RWPE2 (cell line): ENCODE results near the gene RHBDL3.
"Not testable (repeated sequence)": the region's sequence is repeated elsewhere in the genome, so short reads cannot be mapped to it uniquely, and the experiment has no call there.

ENCODE experiments used
- ATAC-seq: fragments of 200-7000 bp; cut with Tn5 transposase; 3 replicates; pipeline ENCODE4 v1.9.1; 2021; ENCODE audit warnings: low read depth
- DNase-seq: peaks from one replicate; pipeline ENCODE4 v3.0.0-alpha.2; 2020; ENCODE audit warnings: low spot score
- H3K27ac ChIP-seq: fragments of 450-650 bp; 2 replicates; pipeline ENCODE4 v1.5.1; 2017; ENCODE audit warnings: mild to moderate bottlenecking; ENCODE audit not compliant: poor library complexity, severe bottlenecking
- H3K27me3 ChIP-seq: fragments of 250-450 bp; sonication (Bioruptor Pico); 2 replicates; pipeline ENCODE4 v1.5.1; 2021; ENCODE audit warnings: mild to moderate bottlenecking, moderate library complexity; ENCODE audit not compliant: insufficient read depth, poor library complexity, severe bottlenecking
- H3K36me3 ChIP-seq: fragments of 250-450 bp; sonication (Bioruptor Pico); 2 replicates; pipeline ENCODE4 v1.5.1; 2020; ENCODE audit warnings: low read depth, mild to moderate bottlenecking, moderate library complexity
- H3K4me1 ChIP-seq: fragments of 250-450 bp; sonication (Bioruptor Pico); 2 replicates; pipeline ENCODE4 v1.5.1; 2021; ENCODE audit warnings: mild to moderate bottlenecking, moderate library complexity; ENCODE audit not compliant: insufficient read depth, poor library complexity, severe bottlenecking
- H3K4me3 ChIP-seq: fragments of 250-450 bp; sonication (Bioruptor Pico); 2 replicates; pipeline ENCODE4 v1.5.1; 2021; ENCODE audit warnings: mild to moderate bottlenecking, moderate library complexity; ENCODE audit not compliant: severe bottlenecking
- H3K9me3 ChIP-seq: fragments of 250-450 bp; sonication (Bioruptor Pico); 2 replicates; pipeline ENCODE4 v1.5.1; 2021; ENCODE audit warnings: mild to moderate bottlenecking, moderate library complexity; ENCODE audit not compliant: severe bottlenecking
- CTCF ChIP-seq: fragments of 450-650 bp; IDR thresholded peaks from one replicate; pipeline ENCODE4 v1.5.1; 2017; ENCODE audit warnings: mild to moderate bottlenecking, moderate library complexity; ENCODE audit not compliant: poor library complexity, severe bottlenecking

The RHBDL3 gene

GRCh38 chr17:32350666-32351418 lies 85.2 kb downstream of the RHBDL3 start:
- Histone ChIP-seq H3K27me3 (no peaks in the 10 kb centered on the region), H3K4me3 (peak overlapping the region; percentile 85), H3K27ac (peak overlapping the region; percentile 82), H3K36me3 (peaks cover 48% of the 10 kb centered on the region), H3K9me3 (no peaks in the 10 kb centered on the region), H3K4me1 (peaks cover 32% of the 10 kb centered on the region)
- no peak for DNase-seq
- ATAC-seq, result no peak
- no peak for TF ChIP-seq CTCF

- not testable (repeated sequence) for DNase-seq, H3K27ac ChIP-seq, H3K4me3 ChIP-seq, ATAC-seq, H3K9me3 ChIP-seq, H3K27me3 ChIP-seq
- Histone ChIP-seq H3K36me3 (peaks cover 65% of the 10 kb centered on the region), H3K4me1 (peaks cover 40% of the 10 kb centered on the region)
These were observed 87.1 kb downstream of the RHBDL3 start for GRCh38 chr17:32352734-32353133.

- Histone ChIP-seq H3K4me3 (no peak overlapping the region), H3K27ac (no peak overlapping the region), H3K9me3 (no peaks in the 10 kb centered on the region), H3K27me3 (no peaks in the 10 kb centered on the region), H3K4me1 (peaks cover 37% of the 10 kb centered on the region), H3K36me3 (peaks cover 95% of the 10 kb centered on the region)
- no peak for DNase-seq
- TF ChIP-seq CTCF, result no peak
- ATAC-seq, result peak; percentile 15; the same call in 1 of the 3 replicates
These were observed 90.2 kb downstream of the RHBDL3 start for GRCh38 chr17:32355649-32356377.

GRCh38 chr17:32356378-32356743 lies 90.7 kb downstream of the RHBDL3 start:
- H3K4me3 ChIP-seq, result no peak overlapping the region
- peaks cover 36% of the 10 kb centered on the region for H3K4me1 ChIP-seq
- peaks cover 95% of the 10 kb centered on the region for H3K36me3 ChIP-seq
- H3K27me3 ChIP-seq, result no peaks in the 10 kb centered on the region
- H3K27ac ChIP-seq, result no peak overlapping the region
- no peak for TF ChIP-seq CTCF
- ATAC-seq (no peak), DNase-seq (no peak)
- no peaks in the 10 kb centered on the region for H3K9me3 ChIP-seq

GRCh38 chr17:32356750-32357149 lies 91.1 kb downstream of the RHBDL3 start:
- no peaks in the 10 kb centered on the region for H3K9me3 ChIP-seq
- ATAC-seq (no peak), DNase-seq (no peak)
- H3K4me3 ChIP-seq, result no peak overlapping the region
- peaks cover 95% of the 10 kb centered on the region for H3K36me3 ChIP-seq
- no peak overlapping the region for H3K27ac ChIP-seq
- H3K4me1 ChIP-seq, result peaks cover 32% of the 10 kb centered on the region
- TF ChIP-seq CTCF, result no peak
- H3K27me3 ChIP-seq, result no peaks in the 10 kb centered on the region
